Pancreas (tissue), 10 donors: Measurements from ENCODE around the gene DNM3. TPM values are rescaled to one million over a fixed set of nuclear protein-coding genes. Genes with fewer than 3 reads are reported as not detected.

Experiments
- ATAC-seq, 4 donors: fragments of 200-7000 bp; cut with Tn5 transposase; one replicate each; pipeline versions ENCODE4 v1.8.0 to v1.9.1; 2020; ENCODE audit warnings: mild to moderate bottlenecking in 4 of 4, moderate library complexity in 4 of 4
- DNase-seq, 6 donors: peaks; one replicate each; pipeline ENCODE4 v3.0.0-alpha.2; 2020
- FAIRE-seq: peaks from 2 replicates; lab custom pipeline; 2012; peaks lifted over from hg19 to GRCh38; lab: Jason Lieb, UNC
- H3K27ac ChIP-seq, 4 donors: fragments of 200-600 bp; sonication (generic); 1 replicate in 3 of 4; 2 replicates in 1 of 4; pipeline versions ENCODE4 v1.5.0 to v1.8.0; 2020
- H3K27me3 ChIP-seq, 4 donors: fragments of 200-600 bp; one replicate each; pipeline ENCODE4 v1.8.0; 2021
- H3K36me3 ChIP-seq, 3 donors: fragments of 200-600 bp; sonication (generic) in 1 of 3; one replicate each; pipeline versions ENCODE4 v1.5.0 to v1.8.0; 2020 to 2021
- H3K4me1 ChIP-seq, 3 donors: fragments of 200-600 bp; one replicate each; pipeline ENCODE4 v1.8.0; 2021
- H3K4me3 ChIP-seq, 4 donors: fragments of 200-600 bp; sonication (generic) in 2 of 4; one replicate each; pipeline versions ENCODE4 v1.5.0 to v1.8.0; 2020 to 2021
- H3K9me3 ChIP-seq, 4 donors: fragments of 200-600 bp; one replicate each; pipeline ENCODE4 v1.8.0; 2021
- CTCF ChIP-seq, 4 donors: fragments of 200-600 bp; sonication (generic) in 3 of 4; IDR thresholded peaks; one replicate each; pipeline versions ENCODE4 v1.5.0 to v1.8.0; 2021; ENCODE audit warnings: antibody characterized with exemption in 4 of 4
- WGBS, 2 donors: extraction: QIAGEN DNeasy Blood & Tissue Kit; methylation state at CpG; one replicate each; pipeline ENCODE4 v1.1.7; 2013; 5-methylcytosine and 5-hydroxymethylcytosine counted together
- intact Hi-C, 3 donors: fragments of 100-400 bp; cut with DNase I; formaldehyde crosslinking; loops; one replicate each; pipeline versions ENCODE4 v1.11.1 to v1.14.2; 2022
- polyA plus RNA-seq, 2 donors: library from polyadenylated mRNA; stranded (reverse); fragments of 200-250 nt; gene quantifications; one replicate each; pipeline ENCODE4 v1.2.3, GENCODE V29; 2013
- total RNA-seq, 6 donors: library from RNA; stranded (reverse); fragmentation: NEBNext Ultra II Directional in 4 of 6; extraction: Animal tissue kit (Norgen Biotek cat#: 25700) in 4 of 6; gene quantifications; one replicate each; pipeline versions ENCODE4 v1.2.1 to v1.2.4, GENCODE V29; 2021 to 2023
- donor health status: healthy with polysubstance abuse.
- donor health status: DM: no; HTN: no; CAD: no; lungs with moderate emphysema.
- donor health status: DM: no; HTN: no; CAD: no.
- donor health status: control.
- donor health status: control.
- donor health status: Bipolar disorder and iron deficiency.
- donor health status: DM: yes; HTN: yes; CAD: no.
- donor health status: DM: no; HTN: no; CAD: no.
- donor health status: DM: no; HTN: no; CAD: no.
- donor health status: DM: yes; HTN: yes; CAD: no.

DNM3 gene
- total and polyA plus RNA-seq, 8 donors: 0.40 to 1.3 (median 0.78) TPM

DNA sequence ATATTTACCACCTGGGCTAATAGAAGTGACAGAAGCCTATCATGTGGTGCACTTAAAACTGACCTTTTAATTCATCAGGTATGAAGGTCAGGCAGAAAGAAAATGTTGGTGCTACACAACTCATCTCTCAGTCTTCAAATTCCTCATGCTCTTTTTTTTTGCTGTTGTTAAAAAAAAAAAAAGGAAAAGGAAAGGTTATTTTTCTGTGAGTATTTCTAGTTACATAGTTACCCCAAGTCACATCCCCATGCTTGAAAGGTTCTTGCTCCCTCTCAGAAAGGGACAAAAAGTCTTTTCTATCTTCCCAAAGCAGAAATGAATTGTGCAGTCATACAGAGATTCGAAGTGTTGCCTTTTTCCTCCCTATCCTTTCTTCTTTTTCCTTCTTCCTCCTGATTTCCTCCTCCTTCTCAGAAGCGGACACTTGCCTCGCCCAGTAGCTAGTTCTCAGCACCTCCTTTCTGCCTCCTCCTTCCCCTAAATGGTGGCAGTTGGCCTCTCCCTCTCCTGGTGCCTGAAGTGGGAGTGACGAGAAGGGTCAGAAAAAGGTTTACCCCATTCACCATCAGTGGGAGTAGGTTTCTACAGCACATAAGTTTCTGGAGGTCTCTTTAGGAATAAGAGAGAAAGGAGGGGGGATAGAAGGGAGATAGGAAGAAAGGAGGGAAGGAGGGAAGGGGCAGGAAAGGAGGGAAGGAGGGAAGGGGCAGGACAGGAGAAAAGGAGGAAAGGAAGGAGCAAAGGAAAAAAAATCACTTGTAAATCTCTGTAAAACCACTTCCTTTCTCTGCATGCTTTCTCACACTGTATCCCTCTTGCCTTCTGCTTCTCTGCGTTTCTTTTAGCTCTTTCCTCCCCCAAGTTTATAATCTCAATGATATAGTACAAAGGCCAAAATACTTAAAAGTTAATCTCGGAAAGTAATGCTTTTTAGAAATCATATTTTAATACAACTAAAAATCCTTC lies 558.7 kb downstream of the DNM3 start:
- peak overlapping the region in 1 of 4 donors; percentile 29 for H3K27ac ChIP-seq
- FAIRE-seq (no peak), DNase-seq (no peak), ATAC-seq (no peak)
- H3K4me3 ChIP-seq: no peak overlapping the region
- no peaks in the 10 kb centered on the region for H3K9me3 ChIP-seq
- intact Hi-C loops: loop anchor here in 1 of 3 donors (5.0 kb wide), 1 partner anchor 308 kb away; no protein-coding TSS in a partner anchor
- TF ChIP-seq CTCF (IDR thresholded peaks at IDR 0.05): no peak
- no peaks in the 10 kb centered on the region for H3K27me3 ChIP-seq
- peaks cover 0 to 11% (median 8%) of the 10 kb centered on the region in 3 donors for H3K4me1 ChIP-seq
- H3K36me3 ChIP-seq: no peaks in the 10 kb centered on the region
- WGBS, 2 donors: 71 to 80% methylated on average over 6 of the region's 6 CpGs

DNA sequence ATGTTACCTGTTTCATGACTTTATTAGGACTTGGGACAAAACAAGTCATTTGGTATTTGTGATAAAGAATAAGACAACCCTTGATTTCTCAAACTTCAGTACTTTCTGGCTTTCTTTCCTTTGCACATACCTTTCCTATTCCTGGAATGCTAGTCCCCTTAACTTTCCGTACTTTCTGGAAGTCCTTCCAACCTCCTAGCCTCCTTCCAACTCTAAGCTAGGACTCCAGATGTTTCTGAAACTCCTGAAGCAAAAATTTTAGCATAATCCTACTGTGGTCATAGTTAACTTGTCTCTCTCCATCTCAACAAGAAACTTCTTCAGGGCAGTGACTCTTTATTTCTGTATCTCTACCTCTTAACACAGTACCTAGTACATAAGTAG lies 559.4 kb downstream of the DNM3 start:
- ATAC-seq (no peak), DNase-seq (no peak), FAIRE-seq (no peak)
- Histone ChIP-seq H3K4me3 (no peak overlapping the region), H3K36me3 (no peaks in the 10 kb centered on the region), H3K27me3 (no peaks in the 10 kb centered on the region), H3K4me1 (peaks cover 0 to 11% (median 8%) of the 10 kb centered on the region in 3 donors), H3K27ac (no peak overlapping the region), H3K9me3 (no peaks in the 10 kb centered on the region)
- intact Hi-C loops: no loop called here
- 75 to 96% methylated on average over 1 of the region's 1 CpG for WGBS, 2 donors
- TF ChIP-seq CTCF (IDR thresholded peaks at IDR 0.05): no peak

- intact Hi-C loops: no loop called here
- TF ChIP-seq CTCF (IDR thresholded peaks at IDR 0.05): no peak
- H3K27me3 ChIP-seq: no peaks in the 10 kb centered on the region
- no peaks in the 10 kb centered on the region for H3K36me3 ChIP-seq
- no peak for DNase-seq
- no peaks in the 10 kb centered on the region for H3K9me3 ChIP-seq
- no peak overlapping the region for H3K27ac ChIP-seq
- no peak for FAIRE-seq
- H3K4me1 ChIP-seq: peaks cover 0 to 11% (median 8%) of the 10 kb centered on the region in 3 donors
- no peak for ATAC-seq
- no peak overlapping the region for H3K4me3 ChIP-seq
These were observed 560.2 kb downstream of the DNM3 start for GRCh38 chr1:172401477-172401876.

DNA sequence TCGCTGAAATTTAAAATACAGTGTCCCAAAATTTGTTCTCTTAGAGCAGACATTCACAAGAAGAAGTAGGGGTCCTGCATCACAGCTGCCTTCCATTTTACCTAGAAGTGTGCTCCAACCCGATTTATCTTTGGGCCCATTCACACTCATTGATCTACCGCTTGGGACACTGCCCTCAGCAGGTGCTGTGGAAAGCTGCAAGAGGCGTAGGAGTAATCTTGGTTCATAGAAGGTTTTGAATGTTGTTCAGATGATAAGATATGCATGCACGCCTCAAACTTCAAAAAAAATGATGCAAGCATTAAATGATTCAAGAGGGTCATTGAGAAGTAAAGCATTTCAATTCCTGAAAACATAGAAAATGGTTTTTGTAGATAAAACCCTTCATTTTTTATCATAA lies 560.6 kb downstream of the DNM3 start:
- no peak overlapping the region for H3K27ac ChIP-seq
- H3K9me3 ChIP-seq: no peaks in the 10 kb centered on the region
- H3K4me1 ChIP-seq: peaks cover 0 to 11% (median 8%) of the 10 kb centered on the region in 3 donors
- 53 to 54% methylated on average over 5 of the region's 5 CpGs for WGBS, 2 donors
- FAIRE-seq (no peak), ATAC-seq (peak in 3 of 4 donors; percentile 29 to 56 (median 50)), DNase-seq (no peak)
- H3K4me3 ChIP-seq: no peak overlapping the region
- H3K36me3 ChIP-seq: no peaks in the 10 kb centered on the region
- TF ChIP-seq CTCF (IDR thresholded peaks at IDR 0.05): no peak
- no peaks in the 10 kb centered on the region for H3K27me3 ChIP-seq
- intact Hi-C loops: no loop called here
